ENCODE results near the gene MAPK10. TPM values are rescaled to one million over a fixed set of nuclear protein-coding genes. Genes with fewer than 3 reads are reported as not detected.

Gene MAPK10
- total RNA-seq, 1 donor from 2014 or later = 3.4 TPM

- FAIRE-seq = no peak
- no peak for DNase-seq (ENCODE audit: low read depth)
- TF ChIP-seq, protein P1, sequence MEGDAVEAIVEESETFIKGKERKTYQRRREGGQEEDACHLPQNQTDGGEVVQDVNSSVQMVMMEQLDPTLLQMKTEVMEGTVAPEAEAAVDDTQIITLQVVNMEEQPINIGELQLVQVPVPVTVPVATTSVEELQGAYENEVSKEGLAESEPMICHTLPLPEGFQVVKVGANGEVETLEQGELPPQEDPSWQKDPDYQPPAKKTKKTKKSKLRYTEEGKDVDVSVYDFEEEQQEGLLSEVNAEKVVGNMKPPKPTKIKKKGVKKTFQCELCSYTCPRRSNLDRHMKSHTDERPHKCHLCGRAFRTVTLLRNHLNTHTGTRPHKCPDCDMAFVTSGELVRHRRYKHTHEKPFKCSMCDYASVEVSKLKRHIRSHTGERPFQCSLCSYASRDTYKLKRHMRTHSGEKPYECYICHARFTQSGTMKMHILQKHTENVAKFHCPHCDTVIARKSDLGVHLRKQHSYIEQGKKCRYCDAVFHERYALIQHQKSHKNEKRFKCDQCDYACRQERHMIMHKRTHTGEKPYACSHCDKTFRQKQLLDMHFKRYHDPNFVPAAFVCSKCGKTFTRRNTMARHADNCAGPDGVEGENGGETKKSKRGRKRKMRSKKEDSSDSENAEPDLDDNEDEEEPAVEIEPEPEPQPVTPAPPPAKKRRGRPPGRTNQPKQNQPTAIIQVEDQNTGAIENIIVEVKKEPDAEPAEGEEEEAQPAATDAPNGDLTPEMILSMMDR (IDR thresholded peaks at IDR 0.05; ENCODE audit: insufficient read depth, low read length, severe bottlenecking) = no peak
These were observed 344.2 kb downstream of the MAPK10 start for GRCh38 chr4:86015412-86016350.

DNA sequence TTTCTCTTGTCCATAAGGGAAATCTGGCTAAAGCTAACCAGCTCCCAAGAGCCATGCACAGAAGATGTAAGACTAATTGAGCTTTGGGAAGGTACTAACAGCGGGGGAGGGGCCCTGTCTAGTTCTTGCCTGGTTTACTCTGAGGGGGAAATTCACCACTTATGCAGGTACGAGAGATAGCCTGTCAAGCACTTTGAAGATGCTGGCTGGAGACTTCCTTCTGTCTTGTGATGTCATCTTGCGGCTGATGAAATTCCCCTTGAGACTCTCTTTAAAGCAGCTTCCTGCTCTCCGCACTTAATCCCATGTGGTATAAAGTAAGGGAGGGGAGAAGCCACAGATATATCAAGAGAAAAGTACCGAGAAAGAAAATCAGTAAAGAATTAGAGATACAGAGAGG, 345.3 kb downstream of the MAPK10 start:
- TF ChIP-seq, protein P1 (IDR thresholded peaks at IDR 0.05; ENCODE audit: insufficient read depth, low read length, severe bottlenecking) = no peak
- no peak overlapping the region for H3K4me3 ChIP-seq (ENCODE audit: low read depth, low read length)
- no peak for FAIRE-seq

More at GRCh38 chr4:86015412-86016350, 344.2 kb downstream of the MAPK10 start:
- no peaks in the 10 kb centered on the region for H3K36me3 ChIP-seq (ENCODE audit: control insufficient read depth, insufficient read depth, low read length)
- no peaks in the 10 kb centered on the region for H3K27me3 ChIP-seq (ENCODE audit: control insufficient read depth, insufficient read depth, low read length)
- no peak overlapping the region for H3K4me3 ChIP-seq (ENCODE audit: low read depth, low read length)

DNA sequence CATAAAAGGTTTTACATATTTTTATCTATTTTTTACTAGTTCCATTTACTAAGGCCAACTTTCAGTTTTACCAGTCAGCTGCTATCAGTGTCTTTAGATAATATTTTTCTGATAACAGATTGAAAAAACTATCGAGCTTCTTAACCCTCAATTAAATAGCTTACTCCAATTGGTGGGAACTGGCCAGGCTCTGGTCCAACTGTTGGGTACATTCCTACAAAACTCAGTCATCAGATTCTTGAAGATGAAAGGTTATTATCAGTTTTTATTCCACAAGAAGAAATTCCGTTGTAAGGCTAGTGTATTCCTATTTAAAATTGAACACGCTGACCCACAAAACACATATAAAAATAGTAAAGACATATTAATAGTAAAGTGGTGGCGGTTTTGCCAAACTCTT, 346.2 kb downstream of the MAPK10 start:
- FAIRE-seq = no peak

More for the DNA sequence above, 345.3 kb downstream of the MAPK10 start:
- H3K36me3 ChIP-seq (ENCODE audit: control insufficient read depth, insufficient read depth, low read length) = no peaks in the 10 kb centered on the region
- no peak for DNase-seq (ENCODE audit: low read depth)
- no peaks in the 10 kb centered on the region for H3K27me3 ChIP-seq (ENCODE audit: control insufficient read depth, insufficient read depth, low read length)

GRCh38 chr4:86011117-86011516, 348.7 kb downstream of the MAPK10 start:
- FAIRE-seq (peak; percentile 93), DNase-seq (ENCODE audit: low read depth) (peak; percentile 63)
- H3K4me3 ChIP-seq (ENCODE audit: low read depth, low read length) = no peak overlapping the region
- no peaks in the 10 kb centered on the region for H3K36me3 ChIP-seq (ENCODE audit: control insufficient read depth, insufficient read depth, low read length)
- H3K27me3 ChIP-seq (ENCODE audit: control insufficient read depth, insufficient read depth, low read length) = no peaks in the 10 kb centered on the region
- TF ChIP-seq, protein P1 (IDR thresholded peaks at IDR 0.05; ENCODE audit: insufficient read depth, low read length, severe bottlenecking) = no peak

More for the DNA sequence above, 346.2 kb downstream of the MAPK10 start:
- TF ChIP-seq, protein P1 (IDR thresholded peaks at IDR 0.05; ENCODE audit: insufficient read depth, low read length, severe bottlenecking) = no peak
- Histone ChIP-seq H3K4me3 (ENCODE audit: low read depth, low read length) (no peak overlapping the region), H3K36me3 (ENCODE audit: control insufficient read depth, insufficient read depth, low read length) (no peaks in the 10 kb centered on the region), H3K27me3 (ENCODE audit: control insufficient read depth, insufficient read depth, low read length) (no peaks in the 10 kb centered on the region)
- DNase-seq (ENCODE audit: low read depth) = no peak

DNA sequence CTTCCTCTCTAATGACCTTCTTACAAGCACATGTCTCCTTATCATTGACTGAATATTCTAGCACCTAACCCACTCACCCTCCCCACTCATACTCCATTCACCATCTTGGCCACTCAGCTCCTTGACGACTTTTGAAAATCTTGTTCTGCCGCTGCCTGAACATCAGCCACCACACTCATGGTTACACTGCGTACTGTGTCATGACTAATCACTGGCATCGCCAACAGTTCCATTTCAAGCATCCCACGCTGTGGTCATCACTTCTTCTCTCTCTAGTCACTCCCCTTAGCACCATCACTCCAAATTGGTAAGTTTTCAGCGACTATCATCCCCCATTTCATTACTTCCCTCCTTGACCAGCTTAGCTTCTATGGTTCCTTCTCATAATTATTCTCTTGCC, 352.8 kb downstream of the MAPK10 start:
- Histone ChIP-seq H3K27me3 (ENCODE audit: control insufficient read depth, insufficient read depth, low read length) (no peaks in the 10 kb centered on the region), H3K36me3 (ENCODE audit: control insufficient read depth, insufficient read depth, low read length) (no peaks in the 10 kb centered on the region), H3K4me3 (ENCODE audit: low read depth, low read length) (no peak overlapping the region)
- DNase-seq (ENCODE audit: low read depth) (no peak), FAIRE-seq (peak; percentile 60)
- TF ChIP-seq, protein P1 (IDR thresholded peaks at IDR 0.05; ENCODE audit: insufficient read depth, low read length, severe bottlenecking) = no peak

Data from bronchial epithelial cell (primary cell).